Measurements from ENCODE around the gene MED7. TPM values are rescaled to one million over a fixed set of nuclear protein-coding genes. Genes with fewer than 3 reads are reported as not detected.

MED7 gene
- total and polyA plus RNA-seq, 8 donors = 3.7 to 13.2 (median 5.0) TPM

- no peak for TF ChIP-seq CTCF (IDR thresholded peaks at IDR 0.05)
These were observed 21.9 kb upstream of the MED7 start for GRCh38 chr5:157164521-157164920.

GRCh38 chr5:157162919-157163510, 20.4 kb upstream of the MED7 start:
- Histone ChIP-seq H3K27me3 (peaks cover 0 to 4% (median 0%) of the 10 kb centered on the region in 4 donors), H3K36me3 (no peaks in the 10 kb centered on the region), H3K27ac (no peak overlapping the region), H3K9me3 (no peaks in the 10 kb centered on the region), H3K4me1 (no peaks in the 10 kb centered on the region), H3K4me3 (no peak overlapping the region)
- 78 to 93% methylated on average over 12 of the region's 12 CpGs for WGBS, 2 donors
- DNase-seq (no peak), ATAC-seq (no peak), FAIRE-seq (no peak)
- no peak for TF ChIP-seq CTCF (IDR thresholded peaks at IDR 0.05)
- intact Hi-C loops (cut with DNase I) = no loop called here

More at GRCh38 chr5:157164521-157164920, 21.9 kb upstream of the MED7 start:
- WGBS, 2 donors = 45 to 54% methylated on average over 5 of the region's 5 CpGs
- no peak for DNase-seq
- Histone ChIP-seq H3K9me3 (no peaks in the 10 kb centered on the region), H3K4me1 (no peaks in the 10 kb centered on the region), H3K36me3 (no peaks in the 10 kb centered on the region), H3K27ac (no peak overlapping the region), H3K27me3 (peaks cover 0 to 4% (median 0%) of the 10 kb centered on the region in 4 donors), H3K4me3 (no peak overlapping the region)
- intact Hi-C loops (cut with DNase I) = no loop called here
- FAIRE-seq = no peak
- no peak for ATAC-seq

GRCh38 chr5:157161996-157162395, 19.3 kb upstream of the MED7 start:
- Histone ChIP-seq H3K4me1 (no peaks in the 10 kb centered on the region), H3K27ac (no peak overlapping the region), H3K36me3 (no peaks in the 10 kb centered on the region), H3K27me3 (peaks cover 0 to 4% (median 0%) of the 10 kb centered on the region in 4 donors), H3K4me3 (no peak overlapping the region), H3K9me3 (no peaks in the 10 kb centered on the region)
- no peak for FAIRE-seq
- no peak for TF ChIP-seq CTCF (IDR thresholded peaks at IDR 0.05)
- no peak for DNase-seq
- 70 to 72% methylated on average over 6 of the region's 6 CpGs for WGBS, 2 donors
- no peak for ATAC-seq
- intact Hi-C loops (cut with DNase I) = no loop called here

- H3K27me3 ChIP-seq = no peaks in the 10 kb centered on the region
- no peaks in the 10 kb centered on the region for H3K36me3 ChIP-seq
- TF ChIP-seq CTCF (IDR thresholded peaks at IDR 0.05) = no peak
- H3K4me3 ChIP-seq = no peak overlapping the region
- WGBS, 2 donors = 80 to 86% methylated on average over 4 of the region's 4 CpGs
- ATAC-seq (no peak), FAIRE-seq (no peak), DNase-seq (no peak)
- H3K9me3 ChIP-seq = no peaks in the 10 kb centered on the region
- no peak overlapping the region for H3K27ac ChIP-seq
- H3K4me1 ChIP-seq = no peaks in the 10 kb centered on the region
- intact Hi-C loops (cut with DNase I) = no loop called here
These were observed 17.3 kb upstream of the MED7 start for GRCh38 chr5:157160001-157160400.

GRCh38 chr5:157159209-157159751, 16.6 kb upstream of the MED7 start:
- no peak for ATAC-seq
- no peak for FAIRE-seq
- intact Hi-C loops (cut with DNase I) = no loop called here
- Histone ChIP-seq H3K9me3 (no peaks in the 10 kb centered on the region), H3K36me3 (no peaks in the 10 kb centered on the region), H3K27me3 (no peaks in the 10 kb centered on the region), H3K4me3 (no peak overlapping the region), H3K4me1 (no peaks in the 10 kb centered on the region), H3K27ac (no peak overlapping the region)
- 65 to 75% methylated on average over 6 of the region's 6 CpGs for WGBS, 2 donors
- no peak for TF ChIP-seq CTCF (IDR thresholded peaks at IDR 0.05)
- no peak for DNase-seq

Measured in pancreas (tissue), 10 donors.